Stomach (tissue), 4 donors: ENCODE data around the gene CIART.

Source experiments
- CTCF ChIP-seq, 7 experiments: fragments of 450-650 bp in 4 of 7; fragments of 200-600 bp in 3 of 7; sonication (generic) in 3 of 7; IDR thresholded peaks; one replicate each; pipeline ENCODE4 v1.5.1; 2016 to 2019; ENCODE audit warnings: antibody characterized with exemption in 7 of 7, control low read depth in 2 of 7, mild to moderate bottlenecking in 1 of 7
- EP300 ChIP-seq: sonication (generic); formaldehyde crosslinking; IDR thresholded peaks from one replicate; pipeline ENCODE4 v1.6.1; 2017; ENCODE audit warnings: antibody characterized with exemption
- POLR2A ChIP-seq, 4 donors: fragments of 450-650 bp; IDR thresholded peaks; one replicate each; pipeline ENCODE4 v1.6.1; 2016; ENCODE audit warnings: antibody characterized with exemption in 4 of 4, control low read depth in 2 of 4, mild to moderate bottlenecking in 1 of 4, moderate library complexity in 1 of 4
- POLR2AphosphoS5 ChIP-seq, 3 donors: sonication (generic); formaldehyde crosslinking; IDR thresholded peaks; one replicate each; pipeline ENCODE4 v1.6.1; 2016; ENCODE audit warnings: antibody characterized with exemption in 3 of 3

- TF ChIP-seq CTCF (IDR thresholded peaks at IDR 0.05) (no peak), POLR2A (IDR thresholded peaks at IDR 0.05) (no peak), EP300 (no peak), POLR2AphosphoS5 (IDR thresholded peaks at IDR 0.05) (no peak)
Observed at GRCh38 chr1:150249936-150250335, 32.4 kb upstream of the CIART start.
